Measurements from ENCODE around the gene ZNF497.

DNA sequence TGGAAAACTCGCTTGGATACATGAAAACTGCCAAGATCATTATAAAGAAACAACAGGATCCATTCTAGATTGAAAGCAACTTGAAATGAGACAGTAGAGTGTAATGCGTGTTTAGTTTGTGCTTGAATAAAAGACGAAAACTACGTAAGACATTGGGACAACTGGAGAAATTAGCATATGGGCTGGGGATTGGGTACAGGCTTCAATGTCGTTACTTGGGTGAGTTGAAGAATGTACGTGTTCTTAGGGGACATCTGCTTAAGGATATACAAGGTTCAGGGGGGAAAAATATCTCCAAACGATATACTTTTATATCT lies 57.8 kb downstream of the ZNF497 start:
- TF ChIP-seq, protein P1, sequence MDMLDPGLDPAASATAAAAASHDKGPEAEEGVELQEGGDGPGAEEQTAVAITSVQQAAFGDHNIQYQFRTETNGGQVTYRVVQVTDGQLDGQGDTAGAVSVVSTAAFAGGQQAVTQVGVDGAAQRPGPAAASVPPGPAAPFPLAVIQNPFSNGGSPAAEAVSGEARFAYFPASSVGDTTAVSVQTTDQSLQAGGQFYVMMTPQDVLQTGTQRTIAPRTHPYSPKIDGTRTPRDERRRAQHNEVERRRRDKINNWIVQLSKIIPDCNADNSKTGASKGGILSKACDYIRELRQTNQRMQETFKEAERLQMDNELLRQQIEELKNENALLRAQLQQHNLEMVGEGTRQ (IDR thresholded peaks at IDR 0.05; ENCODE audit: low read length) = no peak
- no peak for TF ChIP-seq TCF12 (IDR thresholded peaks at IDR 0.05; ENCODE audit: low read depth, low read length)
- TF ChIP-seq CHD2 (IDR thresholded peaks at IDR 0.05; ENCODE audit: low read length) = no peak
- no peak for TF ChIP-seq TAF1 (IDR thresholded peaks at IDR 0.05; ENCODE audit: low read depth, low read length)
- TF ChIP-seq GABPA (IDR thresholded peaks at IDR 0.05; ENCODE audit: borderline replicate concordance, insufficient read depth, low read length) = no peak

Data from H1 (cell line).